G401 (cell line): ENCODE results near the gene EPS8L1. TPM values are rescaled to one million over a fixed set of nuclear protein-coding genes. Genes with fewer than 3 reads are reported as not detected.
A peak's percentile ranks its signal among the peaks of the same experiment; 100 is the strongest.

ENCODE experiments used
- DNase-seq: peaks from one replicate; pipeline ENCODE4 v3.0.0-alpha.2; 2015; ENCODE audit warnings: low spot score
- in situ Hi-C: cut with HindIII; loops from 2 replicates; pipeline ENCODE4 v1.10.0; 2016; ENCODE audit warnings: low sequenced_read_pairs, mixed read lengths
- total RNA-seq: library from RNA; depleted of rRNA; stranded (reverse); fragments of >200 nt; shearing (Covaris generic); gene quantifications from 2 replicates; pipeline ENCODE4 v1.2.3, GENCODE V29; 2014

The EPS8L1 gene
- total RNA-seq, 1 experiment from 2014 or later = 9.7 TPM

DNA sequence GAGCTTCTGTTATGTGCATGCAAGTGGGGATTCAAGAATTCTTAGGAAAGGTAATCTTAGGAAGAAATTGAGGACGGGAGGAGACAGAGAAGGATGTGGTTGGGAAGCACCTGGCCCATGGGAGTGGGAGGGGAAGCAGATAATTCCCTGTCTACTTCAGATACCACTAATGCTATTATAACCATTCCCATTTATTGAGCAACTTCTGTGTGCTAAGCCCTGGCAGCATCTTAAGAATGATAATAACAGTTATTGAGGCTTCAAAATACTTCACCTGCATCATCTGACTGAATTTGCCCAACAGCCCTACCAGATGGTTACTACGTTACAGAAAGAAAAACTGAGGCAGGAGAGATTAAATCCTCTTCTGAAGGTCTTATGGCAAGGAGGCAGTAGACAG is 1.4 kb downstream of the EPS8L1 start:
- no peak for DNase-seq
- in situ Hi-C loops = no loop called here

DNA sequence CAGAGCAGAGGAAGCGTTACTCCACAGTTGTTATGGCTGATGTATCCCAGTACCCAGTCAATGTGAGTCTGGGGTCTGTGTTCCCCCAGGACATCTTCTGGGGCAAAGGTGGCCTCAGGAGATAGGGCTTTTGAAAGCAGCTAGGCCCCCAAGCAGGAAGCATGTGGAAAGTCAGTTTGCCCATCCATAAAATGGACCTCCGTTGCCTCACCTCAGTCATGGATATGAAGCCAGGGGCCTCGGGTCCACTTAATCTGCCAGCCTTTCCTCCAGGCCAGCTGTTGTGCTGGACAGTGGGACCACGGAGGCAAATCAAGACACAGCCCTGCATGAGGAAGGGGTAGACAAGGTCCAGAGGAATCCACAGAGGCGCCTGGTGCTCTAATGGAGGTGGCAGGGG is 3.3 kb downstream of the EPS8L1 start:
- in situ Hi-C loops = no loop called here
- no peak for DNase-seq

DNA sequence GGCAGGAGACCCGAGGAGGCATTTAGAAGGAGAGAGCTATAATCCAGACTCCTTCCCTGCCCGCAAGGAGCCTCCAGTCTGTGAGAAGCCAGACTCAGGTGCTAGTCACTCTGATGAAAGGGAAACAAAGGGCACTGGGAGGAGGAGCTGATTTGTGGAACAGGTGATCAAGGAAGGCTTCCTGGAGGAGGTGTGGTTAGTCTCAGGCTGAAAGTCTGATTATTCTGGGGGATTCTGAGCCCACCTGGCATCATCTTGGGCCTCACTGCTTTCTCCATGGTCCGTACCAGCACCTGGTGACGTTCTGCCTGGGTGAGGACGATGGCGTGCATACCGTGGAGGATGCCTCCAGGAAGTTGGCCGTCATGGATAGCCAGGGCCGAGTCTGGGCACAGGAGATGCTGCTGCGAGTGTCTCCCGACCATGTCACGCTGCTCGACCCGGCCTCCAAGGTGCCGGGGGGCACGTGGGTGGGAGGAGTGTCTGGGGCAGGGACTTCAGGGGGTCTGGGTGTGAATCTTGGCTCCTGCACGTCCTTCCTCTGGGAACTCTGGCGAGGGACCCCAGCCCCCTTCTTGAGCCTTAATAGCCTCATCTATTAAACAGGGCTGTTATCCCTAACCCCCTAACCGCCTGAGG is 3.9 kb downstream of the EPS8L1 start:
- no peak for DNase-seq
- in situ Hi-C loops = no loop called here

DNA sequence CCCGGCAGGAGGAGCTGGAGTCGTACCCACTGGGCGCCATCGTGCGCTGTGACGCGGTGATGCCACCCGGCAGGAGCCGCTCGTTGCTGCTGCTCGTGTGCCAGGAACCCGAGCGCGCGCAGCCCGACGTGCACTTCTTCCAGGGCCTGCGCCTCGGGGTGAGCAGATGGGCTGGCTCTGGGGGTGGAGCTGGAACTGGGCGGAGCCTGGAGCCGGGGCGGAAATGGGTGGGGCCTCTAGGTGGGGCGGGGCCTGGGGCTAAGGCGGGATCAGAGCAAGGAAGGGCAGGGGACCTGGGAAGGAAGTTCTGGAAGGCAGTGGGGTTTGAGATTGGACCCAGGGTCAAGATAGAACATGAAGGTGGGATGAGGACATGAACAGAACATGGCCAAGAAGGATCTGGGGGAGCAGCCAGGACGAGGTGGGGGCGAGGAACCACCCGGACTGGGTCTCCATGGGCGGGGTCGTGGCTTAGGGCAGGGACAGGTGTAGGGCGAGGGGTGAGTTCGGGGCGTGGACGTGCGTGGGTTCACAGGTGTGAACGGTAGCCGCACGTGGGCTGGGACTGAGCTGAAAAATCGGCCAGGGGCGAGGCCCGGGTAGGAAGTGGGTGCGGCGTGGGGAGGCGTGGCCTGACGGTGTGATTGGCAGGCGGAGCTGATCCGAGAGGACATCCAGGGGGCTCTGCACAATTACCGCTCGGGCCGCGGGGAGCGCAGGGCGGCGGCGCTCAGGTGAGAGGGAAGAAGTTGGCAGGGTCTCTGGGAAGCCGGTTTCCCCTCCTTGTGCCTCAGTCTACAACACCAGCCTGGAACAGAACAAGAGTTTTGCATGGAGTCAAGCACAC is 4.7 kb downstream of the EPS8L1 start:
- no peak for DNase-seq
- in situ Hi-C loops = no loop called here

DNA sequence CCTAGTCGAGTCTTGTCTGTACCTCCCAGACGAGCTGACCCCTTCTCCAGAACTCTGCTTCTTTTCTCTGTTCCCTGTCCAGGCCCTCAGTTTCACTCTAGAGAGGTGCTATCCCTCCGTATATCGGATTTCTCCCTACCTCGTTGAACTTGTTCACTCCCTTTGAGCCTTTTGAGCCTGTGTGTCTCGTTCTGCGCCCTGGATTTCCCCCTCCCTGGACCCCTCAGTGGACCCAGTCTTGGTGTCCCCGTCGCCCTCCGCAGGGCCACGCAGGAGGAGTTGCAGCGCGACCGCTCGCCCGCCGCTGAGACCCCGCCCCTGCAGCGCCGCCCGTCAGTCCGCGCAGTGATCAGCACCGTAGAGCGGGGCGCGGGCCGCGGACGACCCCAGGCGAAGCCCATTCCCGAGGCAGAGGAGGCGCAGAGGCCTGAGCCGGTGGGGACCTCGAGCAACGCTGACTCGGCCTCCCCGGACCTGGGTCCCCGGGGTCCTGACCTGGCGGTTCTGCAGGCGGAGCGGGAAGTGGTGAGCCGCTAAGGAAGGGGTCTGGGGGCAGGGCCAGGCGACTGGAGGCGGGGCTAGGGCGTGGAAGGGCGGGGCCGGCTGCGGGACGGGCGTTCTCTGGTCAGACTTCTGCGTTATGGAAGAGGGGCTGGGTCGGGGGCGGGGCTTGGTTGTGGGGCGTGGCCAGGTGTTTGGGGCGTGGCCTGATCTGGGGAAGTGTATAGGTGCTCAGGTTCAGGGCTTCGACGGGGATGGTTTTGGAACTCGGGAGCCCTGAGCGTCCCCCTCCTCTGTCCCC is 5.5 kb downstream of the EPS8L1 start:
- in situ Hi-C loops = no loop called here

DNA sequence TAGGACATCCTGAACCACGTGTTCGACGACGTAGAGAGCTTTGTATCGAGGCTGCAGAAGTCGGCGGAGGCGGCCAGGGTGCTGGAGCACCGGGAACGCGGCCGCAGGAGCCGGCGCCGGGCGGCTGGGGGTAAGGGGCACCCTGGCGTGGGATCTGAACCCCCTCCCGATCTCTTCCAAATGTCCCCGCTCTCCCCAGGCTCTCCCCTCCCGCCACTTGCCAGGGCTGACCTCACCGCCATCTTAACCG is 6.0 kb downstream of the EPS8L1 start:
- DNase-seq = no peak
- in situ Hi-C loops = no loop called here

More for the DNA sequence above, 5.5 kb downstream of the EPS8L1 start:
- peak; percentile 24 for DNase-seq

DNA sequence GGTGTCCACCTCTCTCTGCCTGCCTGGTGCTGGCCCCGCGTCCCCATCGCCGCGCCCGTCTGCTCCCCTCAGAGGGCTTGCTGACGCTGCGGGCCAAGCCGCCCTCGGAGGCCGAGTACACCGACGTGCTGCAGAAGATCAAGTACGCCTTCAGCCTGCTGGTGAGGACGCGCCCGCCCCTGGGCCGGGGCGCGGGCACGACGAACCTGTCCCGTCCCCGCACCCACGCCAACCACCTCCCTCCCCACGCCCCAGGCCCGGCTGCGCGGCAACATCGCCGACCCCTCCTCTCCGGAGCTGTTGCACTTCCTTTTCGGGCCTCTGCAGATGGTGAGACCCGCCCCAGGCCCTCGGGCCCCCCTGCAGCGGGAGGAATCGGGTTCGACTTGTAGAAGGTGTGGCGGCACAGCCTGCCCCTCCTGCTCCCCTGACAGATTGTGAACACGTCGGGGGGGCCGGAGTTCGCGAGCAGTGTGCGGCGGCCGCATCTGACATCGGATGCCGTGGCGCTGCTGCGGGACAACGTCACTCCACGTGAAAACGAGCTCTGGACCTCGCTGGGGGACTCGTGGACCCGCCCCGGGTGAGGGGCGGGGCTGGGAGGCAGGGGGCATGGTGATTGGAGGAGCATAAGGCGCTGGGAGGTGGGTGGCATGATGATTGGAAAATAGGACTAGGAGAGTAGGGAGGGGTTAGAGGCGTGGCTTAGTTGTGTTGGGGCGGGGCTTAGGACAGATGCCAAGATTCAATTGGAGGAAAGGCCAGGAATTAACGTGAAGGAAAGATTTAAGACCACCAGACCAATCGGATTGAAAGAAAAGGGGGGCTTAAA is 6.6 kb downstream of the EPS8L1 start:
- in situ Hi-C loops = no loop called here
- DNase-seq = no peak

DNA sequence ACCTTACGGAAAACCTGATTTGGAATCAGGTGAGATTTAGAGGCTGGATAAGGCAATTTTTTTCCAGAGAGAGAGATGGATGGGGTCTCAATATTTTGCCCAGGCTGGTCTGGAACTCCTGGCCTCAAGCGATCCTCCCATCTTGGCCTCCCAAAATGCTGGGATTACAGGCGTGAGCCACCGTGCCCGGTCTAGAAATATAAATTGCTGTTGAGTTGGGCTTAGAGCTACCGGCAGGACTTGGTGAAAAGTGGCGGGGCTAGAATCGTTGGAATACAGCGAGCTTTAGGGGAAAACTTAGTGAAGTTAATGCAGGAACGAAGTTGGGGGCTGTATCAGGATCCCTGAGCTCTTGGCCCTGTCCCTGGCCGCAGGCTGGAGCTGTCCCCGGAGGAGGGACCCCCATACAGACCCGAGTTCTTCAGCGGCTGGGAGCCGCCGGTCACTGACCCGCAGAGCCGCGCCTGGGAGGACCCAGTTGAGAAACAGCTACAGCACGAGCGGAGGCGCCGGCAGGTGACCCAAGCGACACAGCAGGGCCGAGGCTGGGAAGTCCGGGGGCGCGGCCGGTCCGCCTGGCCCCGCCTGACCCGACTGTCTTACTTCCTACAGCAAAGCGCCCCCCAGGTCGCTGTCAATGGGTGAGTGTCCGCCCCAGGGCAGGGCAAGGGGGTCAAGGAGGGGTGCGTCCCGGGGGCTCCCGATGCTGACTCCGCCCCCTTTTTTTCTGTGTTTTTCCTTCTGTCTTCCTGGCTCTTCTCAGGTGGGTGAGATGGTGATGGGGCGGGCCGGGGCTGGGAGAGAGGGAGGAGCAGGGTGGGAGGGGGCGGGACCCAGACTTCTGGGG is 7.6 kb downstream of the EPS8L1 start:
- DNase-seq = no peak
- in situ Hi-C loops = no loop called here

DNA sequence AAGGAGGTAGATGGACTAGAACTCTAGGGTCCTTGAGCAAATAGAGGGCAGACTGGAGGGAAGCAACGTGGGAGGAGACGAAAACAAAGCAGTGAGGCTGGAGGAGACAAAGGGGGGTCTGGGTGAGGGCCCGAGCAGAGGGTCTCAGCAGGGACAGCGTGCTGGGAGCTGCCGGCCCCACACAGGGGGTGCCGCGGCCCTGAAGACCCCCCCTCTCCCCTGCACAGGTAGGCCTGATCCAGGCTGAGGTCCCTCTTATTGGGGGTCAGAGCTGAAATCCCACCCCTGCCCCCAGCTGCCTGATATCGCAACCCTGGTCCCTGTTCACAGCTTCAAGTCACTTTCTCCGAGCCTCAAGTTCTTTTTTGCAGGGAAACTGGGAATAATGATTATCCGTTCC is 8.7 kb downstream of the EPS8L1 start:
- in situ Hi-C loops = no loop called here
- DNase-seq = no peak

DNA sequence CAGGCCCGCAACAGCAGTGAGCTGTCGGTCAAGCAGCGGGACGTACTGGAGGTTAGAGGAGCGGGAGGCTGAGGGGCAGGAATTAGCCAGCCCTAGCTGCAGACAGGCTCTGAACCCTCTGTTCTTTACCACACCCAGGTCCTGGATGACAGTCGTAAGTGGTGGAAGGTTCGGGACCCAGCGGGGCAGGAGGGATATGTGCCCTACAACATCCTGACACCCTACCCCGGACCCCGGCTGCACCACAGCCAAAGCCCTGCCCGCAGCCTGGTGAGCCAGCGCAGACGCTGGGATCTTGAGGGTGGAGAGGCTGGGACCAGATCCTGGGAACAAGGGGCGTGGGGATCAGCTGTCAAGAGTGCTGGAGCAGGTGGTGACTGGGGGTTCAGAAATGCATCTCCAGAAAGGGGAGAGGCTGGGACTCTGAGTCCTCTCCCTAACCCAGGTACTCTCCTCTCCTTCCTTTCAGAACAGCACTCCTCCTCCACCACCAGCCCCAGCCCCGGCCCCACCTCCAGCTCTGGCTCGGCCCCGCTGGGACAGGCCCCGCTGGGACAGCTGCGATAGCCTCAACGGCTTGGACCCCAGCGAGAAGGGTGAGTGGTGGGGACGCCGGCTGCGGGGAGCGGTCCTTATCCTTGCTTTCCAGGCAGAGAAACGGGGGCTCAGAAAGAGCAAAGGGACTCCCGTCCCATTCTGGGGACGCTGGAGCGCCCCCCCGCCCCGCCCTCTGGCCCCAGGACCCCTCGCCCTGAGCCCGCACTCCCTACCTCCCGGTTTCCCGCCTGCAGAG is 10.4 kb downstream of the EPS8L1 start:
- no peak for DNase-seq
- in situ Hi-C loops = no loop called here

DNA sequence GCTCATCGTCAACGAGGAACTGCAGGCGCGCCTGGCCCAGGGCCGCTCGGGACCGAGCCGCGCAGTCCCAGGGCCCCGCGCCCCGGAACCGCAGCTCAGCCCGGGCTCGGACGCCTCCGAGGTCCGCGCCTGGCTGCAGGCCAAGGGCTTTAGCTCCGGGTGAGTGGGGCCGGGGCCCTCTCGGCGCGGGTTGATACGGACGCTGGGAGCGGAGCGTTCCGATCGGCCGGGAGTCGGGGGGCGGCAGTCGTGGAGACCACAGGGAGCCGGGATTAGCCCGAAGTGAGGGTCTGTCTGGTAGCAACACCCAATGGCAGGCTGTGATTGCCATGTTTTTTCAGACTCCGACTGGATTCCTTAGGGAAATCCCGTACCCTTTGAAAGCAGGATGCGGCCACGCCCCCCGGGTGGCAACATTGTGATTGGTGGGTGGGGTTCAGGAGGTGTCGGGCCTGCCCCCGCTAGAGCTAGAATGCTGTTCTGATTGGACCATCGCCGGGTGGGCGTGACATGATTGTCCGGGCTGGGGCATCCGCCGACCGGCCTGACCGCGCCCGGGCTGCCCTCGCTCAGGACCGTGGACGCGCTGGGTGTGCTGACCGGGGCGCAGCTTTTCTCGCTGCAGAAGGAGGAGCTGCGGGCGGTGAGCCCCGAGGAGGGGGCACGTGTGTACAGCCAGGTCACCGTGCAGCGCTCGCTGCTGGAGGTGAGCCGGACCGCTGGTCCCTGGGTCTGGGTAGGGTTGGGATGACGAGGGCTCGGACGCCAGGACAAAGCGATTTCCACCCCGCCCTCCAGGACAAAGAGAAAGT is 11.3 kb downstream of the EPS8L1 start:
- in situ Hi-C loops = no loop called here
- DNase-seq = peak; percentile 72

DNA sequence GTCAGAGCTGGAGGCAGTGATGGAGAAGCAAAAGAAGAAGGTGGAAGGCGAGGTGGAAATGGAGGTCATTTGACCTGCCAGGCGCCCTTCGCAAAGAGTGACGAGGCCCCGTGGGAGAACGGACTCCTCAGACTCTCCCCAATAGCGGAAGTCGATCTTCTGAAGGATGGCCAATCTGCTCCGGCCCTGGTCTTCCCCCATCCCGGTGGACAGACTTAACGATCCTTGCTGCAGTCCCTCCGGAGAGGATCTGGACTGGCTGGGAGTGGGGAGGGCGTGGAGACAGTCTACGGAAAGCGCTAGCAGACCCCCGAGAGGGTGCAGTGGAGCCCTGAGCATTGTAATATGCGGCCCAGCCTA is 11.9 kb downstream of the EPS8L1 start:
- in situ Hi-C loops = no loop called here
- DNase-seq = no peak

DNA sequence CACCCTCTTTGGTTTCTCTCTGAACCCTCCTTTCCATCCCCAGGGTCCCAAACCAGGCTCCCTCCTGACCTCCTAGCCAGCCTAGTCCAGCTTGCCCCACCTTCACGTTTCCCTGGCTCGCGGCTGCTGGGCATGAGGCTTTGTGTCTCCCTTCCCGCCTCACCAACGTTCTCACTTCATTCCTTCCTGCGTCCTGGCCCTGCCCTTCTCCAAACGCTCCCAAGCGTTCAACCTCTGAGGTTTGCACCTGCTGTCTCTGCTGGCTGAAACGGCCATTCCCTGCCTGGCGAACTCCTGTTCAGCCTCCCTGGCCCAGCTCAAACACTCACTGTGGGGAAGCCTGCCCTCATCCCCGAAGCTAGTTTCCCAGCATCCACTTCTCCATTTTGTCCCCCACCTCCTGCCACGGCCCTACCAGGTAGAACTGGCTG is 12.4 kb downstream of the EPS8L1 start:
- in situ Hi-C loops = no loop called here
- no peak for DNase-seq

DNA sequence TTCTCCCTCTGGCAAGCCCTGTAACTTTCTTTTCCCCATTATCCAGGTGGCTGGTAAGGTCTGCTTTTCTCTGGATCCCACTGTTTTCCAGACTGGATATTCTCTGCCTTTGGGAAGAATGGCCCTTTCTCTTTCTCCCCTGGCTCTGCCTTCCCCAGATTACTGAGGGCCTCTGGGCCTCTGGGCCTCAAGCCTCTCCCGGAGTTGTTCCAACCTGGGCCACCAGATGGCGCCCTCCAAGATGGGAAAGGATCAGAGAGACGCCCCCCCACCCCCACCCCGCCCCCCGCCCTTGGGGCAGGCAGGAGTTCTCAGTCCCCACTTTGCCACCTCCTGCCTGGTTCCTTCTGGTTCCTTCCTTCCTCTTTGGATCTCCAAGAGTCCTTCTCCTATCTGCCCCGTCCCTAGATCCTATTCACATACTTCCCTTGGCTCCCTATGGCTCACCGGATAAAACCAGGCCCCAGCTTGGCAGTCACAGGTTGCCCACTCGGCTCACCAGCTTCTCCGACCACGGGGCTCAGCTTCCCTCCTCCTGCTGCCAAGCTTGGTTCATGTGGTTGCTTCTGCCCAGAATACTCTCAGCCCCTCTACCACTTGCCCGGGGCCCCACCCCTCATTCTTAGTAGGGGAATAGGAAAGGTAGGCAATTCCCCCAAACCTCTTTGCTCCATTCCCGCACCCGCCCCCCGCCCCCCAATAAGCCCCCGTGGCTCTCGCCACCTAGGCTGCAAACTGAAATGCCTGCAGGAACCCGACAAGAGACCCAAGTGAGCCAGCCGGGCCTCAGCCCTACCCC is 13.1 kb downstream of the EPS8L1 start:
- peak; percentile 54 for DNase-seq
- in situ Hi-C loops = no loop called here

DNA sequence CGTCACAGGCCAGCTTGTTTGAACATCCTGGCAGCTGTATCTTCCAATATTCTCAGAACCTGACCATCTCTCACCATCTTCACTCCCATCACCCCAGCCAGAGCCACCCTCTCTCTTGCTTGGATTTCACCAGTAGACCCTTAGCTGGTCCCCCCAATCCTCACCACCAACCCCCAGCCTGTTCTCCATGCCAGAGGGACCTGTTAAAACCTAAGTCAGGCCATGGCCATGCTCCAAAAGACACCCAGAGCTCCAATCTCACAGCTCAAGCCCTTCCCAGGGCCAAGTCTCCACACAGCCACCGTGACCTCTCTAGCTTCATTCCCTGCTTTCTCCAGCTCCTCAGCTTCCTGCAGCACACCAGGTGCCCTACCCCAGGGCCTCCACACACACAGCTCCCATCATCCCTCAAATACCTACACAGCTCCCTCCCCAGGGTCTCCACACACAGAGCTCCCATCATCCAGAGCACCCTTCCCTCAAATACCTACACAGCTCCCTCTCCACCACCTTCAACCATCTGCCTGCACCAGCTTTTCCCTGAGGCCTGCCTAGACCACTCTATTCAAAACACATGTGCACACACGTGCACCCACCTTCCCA is 13.8 kb downstream of the EPS8L1 start:
- DNase-seq = no peak
- in situ Hi-C loops = no loop called here

DNA sequence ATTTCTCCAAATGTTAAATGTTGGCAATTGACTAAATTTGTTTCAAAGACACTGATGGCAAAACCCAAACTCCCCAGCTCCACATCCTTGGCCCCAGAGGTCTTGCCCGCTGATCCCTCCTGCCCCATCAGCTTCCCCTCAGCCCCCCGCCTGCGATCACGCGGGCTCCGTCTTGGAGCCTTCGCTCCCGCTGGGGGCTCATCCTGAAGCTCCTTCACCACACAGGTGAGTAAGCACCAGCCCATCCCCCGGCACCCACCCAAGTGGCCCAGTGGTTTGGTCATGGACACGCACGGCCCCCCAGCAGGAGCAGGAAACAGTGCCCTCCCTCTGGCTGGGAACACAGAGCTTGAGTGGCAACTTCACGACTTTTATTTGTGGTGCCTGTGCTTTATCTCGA is 14.9 kb downstream of the EPS8L1 start:
- in situ Hi-C loops = no loop called here
- DNase-seq = no peak
